ENCODE data around the gene SCART1. TPM values are rescaled to one million over a fixed set of nuclear protein-coding genes. Genes with fewer than 3 reads are reported as not detected.

Gene SCART1
- total RNA-seq, 1 experiment from 2014 or later, result 1.1 TPM

DNA sequence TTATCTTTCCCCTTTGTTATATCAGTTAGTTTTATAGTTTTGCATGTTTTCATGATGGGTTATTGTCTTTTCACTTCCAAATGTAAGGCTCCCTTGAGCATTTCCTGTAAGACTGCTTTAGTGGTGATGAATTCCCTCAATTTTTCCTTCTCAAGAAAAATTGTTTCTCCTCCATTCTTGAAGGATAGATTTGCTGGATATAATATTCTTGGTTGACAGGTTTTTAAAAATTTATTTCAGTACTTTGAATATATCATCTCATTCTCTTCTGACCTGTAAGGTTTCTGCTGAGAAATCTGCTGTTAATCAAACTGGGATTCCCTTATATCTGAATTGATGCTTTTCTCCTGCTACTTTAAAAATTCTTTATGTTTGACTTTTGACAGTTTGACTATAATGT lies 33.3 kb downstream of the SCART1 start:
- Mint-ChIP-seq H3K9me3 (peaks cover 88% of the 10 kb centered on the region), H3K4me1 (no peaks in the 10 kb centered on the region), H3K36me3 (peaks cover 71% of the 10 kb centered on the region), H3K4me3 (no peak overlapping the region), H3K27ac (no peak overlapping the region), H3K27me3 (ENCODE audit: low read depth) (no peaks in the 10 kb centered on the region; the same call in 1 of the 2 replicates)
- CTCF ChIA-PET, result no interaction called here
- ATAC-seq (no peak), DNase-seq (ENCODE audit: low spot score) (no peak)
- TF ChIP-seq ESRRA (CRISPR knock-in tag; IDR thresholded peaks at IDR 0.05; ENCODE audit: borderline replicate concordance), result no peak
- POLR2A ChIA-PET, result no interaction called here

DNA sequence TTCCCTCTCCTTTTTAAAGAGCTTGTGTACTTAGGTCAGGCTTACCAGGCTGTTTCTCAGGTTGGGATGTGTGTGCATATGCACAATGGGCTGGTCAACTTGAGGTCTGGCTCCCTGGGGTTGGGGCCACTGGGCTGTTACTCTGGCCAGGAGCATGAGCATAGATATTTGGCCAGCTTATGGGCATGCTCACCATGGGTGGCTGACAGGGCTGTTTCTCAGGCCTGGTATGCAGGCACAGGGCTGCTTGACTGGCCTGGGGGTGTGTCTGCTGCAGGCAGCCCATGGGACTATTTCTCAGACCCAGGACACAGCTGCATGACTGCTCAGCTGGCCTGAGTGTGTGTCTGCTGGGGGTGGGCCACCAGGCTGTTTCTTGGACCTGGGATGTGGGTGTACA lies 34.6 kb downstream of the SCART1 start:
- Mint-ChIP-seq H3K27me3 (ENCODE audit: low read depth) (peaks cover under 1% of the 10 kb centered on the region; the same call in 1 of the 2 replicates), H3K36me3 (peaks cover 65% of the 10 kb centered on the region), H3K4me3 (no peak overlapping the region), H3K4me1 (no peaks in the 10 kb centered on the region), H3K9me3 (peaks cover 86% of the 10 kb centered on the region), H3K27ac (no peak overlapping the region)
- ChIA-PET CTCF (no interaction called here), POLR2A (no interaction called here)
- ATAC-seq (no peak), DNase-seq (ENCODE audit: low spot score) (no peak)
- TF ChIP-seq ELF4 (CRISPR knock-in tag; IDR thresholded peaks at IDR 0.05; ENCODE audit: low read depth), result no peak
- no peak for TF ChIP-seq EMX1 (CRISPR knock-in tag; IDR thresholded peaks at IDR 0.05)
- TF ChIP-seq JUN (CRISPR knock-in tag; IDR thresholded peaks at IDR 0.05), result no peak
- TF ChIP-seq, protein P1, sequence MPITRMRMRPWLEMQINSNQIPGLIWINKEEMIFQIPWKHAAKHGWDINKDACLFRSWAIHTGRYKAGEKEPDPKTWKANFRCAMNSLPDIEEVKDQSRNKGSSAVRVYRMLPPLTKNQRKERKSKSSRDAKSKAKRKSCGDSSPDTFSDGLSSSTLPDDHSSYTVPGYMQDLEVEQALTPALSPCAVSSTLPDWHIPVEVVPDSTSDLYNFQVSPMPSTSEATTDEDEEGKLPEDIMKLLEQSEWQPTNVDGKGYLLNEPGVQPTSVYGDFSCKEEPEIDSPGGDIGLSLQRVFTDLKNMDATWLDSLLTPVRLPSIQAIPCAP (CRISPR knock-in tag; IDR thresholded peaks at IDR 0.05), result no peak
- TF ChIP-seq ESRRA (CRISPR knock-in tag; IDR thresholded peaks at IDR 0.05; ENCODE audit: borderline replicate concordance), result no peak

DNA sequence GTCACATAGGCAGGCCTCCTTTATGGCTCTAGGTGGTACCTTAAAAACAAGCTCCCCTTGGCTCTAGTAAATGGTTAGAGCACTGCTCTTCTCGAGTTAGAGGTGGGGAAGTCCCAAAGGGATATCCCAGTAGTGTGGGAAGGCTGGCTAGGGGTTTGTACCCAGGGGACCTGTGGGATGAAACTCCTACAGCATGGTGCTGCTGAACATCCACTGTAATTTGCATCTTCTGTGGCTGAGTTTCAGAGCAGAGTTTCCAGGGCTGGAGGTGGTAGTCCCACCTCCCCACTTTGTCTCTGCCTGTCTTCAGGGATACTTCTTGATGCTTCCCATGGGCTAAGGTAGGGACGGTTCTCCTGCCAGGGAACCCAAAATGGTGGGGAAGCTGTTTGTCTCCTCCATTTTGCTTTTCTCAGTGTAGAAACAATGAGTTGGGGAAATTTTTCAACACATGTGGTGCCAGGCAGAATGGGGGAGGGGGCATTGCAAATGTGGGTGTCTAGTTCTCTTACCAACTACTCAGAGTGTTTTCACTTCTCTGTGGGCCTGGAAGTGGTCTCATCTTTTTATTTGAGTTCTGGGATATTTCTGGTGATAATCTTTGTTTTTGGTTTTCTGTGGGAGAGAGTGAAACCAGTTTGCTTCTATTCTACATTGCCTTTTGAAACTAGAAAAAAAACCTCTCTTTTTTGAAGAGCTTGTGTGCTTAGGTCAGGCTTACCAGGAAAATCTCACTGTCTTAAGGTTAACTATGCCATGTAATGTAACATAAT lies 36.3 kb downstream of the SCART1 start:
- H3K4me1 Mint-ChIP-seq, result no peaks in the 10 kb centered on the region
- POLR2A ChIA-PET, result no interaction called here
- peaks cover 4% of the 10 kb centered on the region for H3K27me3 Mint-ChIP-seq (ENCODE audit: low read depth)
- peaks cover 85% of the 10 kb centered on the region for H3K9me3 Mint-ChIP-seq
- H3K36me3 Mint-ChIP-seq, result peaks cover 57% of the 10 kb centered on the region
- no peak overlapping the region for H3K27ac Mint-ChIP-seq
- no peak overlapping the region for H3K4me3 Mint-ChIP-seq
- no peak for ATAC-seq
- CTCF ChIA-PET, result no interaction called here
- DNase-seq (ENCODE audit: low spot score), result no peak
- TF ChIP-seq, protein P2, sequence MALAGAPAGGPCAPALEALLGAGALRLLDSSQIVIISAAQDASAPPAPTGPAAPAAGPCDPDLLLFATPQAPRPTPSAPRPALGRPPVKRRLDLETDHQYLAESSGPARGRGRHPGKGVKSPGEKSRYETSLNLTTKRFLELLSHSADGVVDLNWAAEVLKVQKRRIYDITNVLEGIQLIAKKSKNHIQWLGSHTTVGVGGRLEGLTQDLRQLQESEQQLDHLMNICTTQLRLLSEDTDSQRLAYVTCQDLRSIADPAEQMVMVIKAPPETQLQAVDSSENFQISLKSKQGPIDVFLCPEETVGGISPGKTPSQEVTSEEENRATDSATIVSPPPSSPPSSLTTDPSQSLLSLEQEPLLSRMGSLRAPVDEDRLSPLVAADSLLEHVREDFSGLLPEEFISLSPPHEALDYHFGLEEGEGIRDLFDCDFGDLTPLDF (CRISPR knock-in tag; IDR thresholded peaks at IDR 0.05), result no peak
- TF ChIP-seq ZNF263 (CRISPR knock-in tag; IDR thresholded peaks at IDR 0.05; ENCODE audit: low read depth), result no peak
- TF ChIP-seq TCF7 (CRISPR knock-in tag; IDR thresholded peaks at IDR 0.05; ENCODE audit: low read depth), result no peak
- TF ChIP-seq ZNF396 (CRISPR knock-in tag; IDR thresholded peaks at IDR 0.05; ENCODE audit: borderline replicate concordance), result no peak
- TF ChIP-seq GABPB1 (CRISPR knock-in tag; IDR thresholded peaks at IDR 0.05), result no peak
- TF ChIP-seq, protein P3, sequence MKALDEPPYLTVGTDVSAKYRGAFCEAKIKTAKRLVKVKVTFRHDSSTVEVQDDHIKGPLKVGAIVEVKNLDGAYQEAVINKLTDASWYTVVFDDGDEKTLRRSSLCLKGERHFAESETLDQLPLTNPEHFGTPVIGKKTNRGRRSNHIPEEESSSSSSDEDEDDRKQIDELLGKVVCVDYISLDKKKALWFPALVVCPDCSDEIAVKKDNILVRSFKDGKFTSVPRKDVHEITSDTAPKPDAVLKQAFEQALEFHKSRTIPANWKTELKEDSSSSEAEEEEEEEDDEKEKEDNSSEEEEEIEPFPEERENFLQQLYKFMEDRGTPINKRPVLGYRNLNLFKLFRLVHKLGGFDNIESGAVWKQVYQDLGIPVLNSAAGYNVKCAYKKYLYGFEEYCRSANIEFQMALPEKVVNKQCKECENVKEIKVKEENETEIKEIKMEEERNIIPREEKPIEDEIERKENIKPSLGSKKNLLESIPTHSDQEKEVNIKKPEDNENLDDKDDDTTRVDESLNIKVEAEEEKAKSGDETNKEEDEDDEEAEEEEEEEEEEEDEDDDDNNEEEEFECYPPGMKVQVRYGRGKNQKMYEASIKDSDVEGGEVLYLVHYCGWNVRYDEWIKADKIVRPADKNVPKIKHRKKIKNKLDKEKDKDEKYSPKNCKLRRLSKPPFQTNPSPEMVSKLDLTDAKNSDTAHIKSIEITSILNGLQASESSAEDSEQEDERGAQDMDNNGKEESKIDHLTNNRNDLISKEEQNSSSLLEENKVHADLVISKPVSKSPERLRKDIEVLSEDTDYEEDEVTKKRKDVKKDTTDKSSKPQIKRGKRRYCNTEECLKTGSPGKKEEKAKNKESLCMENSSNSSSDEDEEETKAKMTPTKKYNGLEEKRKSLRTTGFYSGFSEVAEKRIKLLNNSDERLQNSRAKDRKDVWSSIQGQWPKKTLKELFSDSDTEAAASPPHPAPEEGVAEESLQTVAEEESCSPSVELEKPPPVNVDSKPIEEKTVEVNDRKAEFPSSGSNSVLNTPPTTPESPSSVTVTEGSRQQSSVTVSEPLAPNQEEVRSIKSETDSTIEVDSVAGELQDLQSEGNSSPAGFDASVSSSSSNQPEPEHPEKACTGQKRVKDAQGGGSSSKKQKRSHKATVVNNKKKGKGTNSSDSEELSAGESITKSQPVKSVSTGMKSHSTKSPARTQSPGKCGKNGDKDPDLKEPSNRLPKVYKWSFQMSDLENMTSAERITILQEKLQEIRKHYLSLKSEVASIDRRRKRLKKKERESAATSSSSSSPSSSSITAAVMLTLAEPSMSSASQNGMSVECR (CRISPR knock-in tag; IDR thresholded peaks at IDR 0.05; ENCODE audit: borderline replicate concordance), result no peak
- TF ChIP-seq, protein P4, sequence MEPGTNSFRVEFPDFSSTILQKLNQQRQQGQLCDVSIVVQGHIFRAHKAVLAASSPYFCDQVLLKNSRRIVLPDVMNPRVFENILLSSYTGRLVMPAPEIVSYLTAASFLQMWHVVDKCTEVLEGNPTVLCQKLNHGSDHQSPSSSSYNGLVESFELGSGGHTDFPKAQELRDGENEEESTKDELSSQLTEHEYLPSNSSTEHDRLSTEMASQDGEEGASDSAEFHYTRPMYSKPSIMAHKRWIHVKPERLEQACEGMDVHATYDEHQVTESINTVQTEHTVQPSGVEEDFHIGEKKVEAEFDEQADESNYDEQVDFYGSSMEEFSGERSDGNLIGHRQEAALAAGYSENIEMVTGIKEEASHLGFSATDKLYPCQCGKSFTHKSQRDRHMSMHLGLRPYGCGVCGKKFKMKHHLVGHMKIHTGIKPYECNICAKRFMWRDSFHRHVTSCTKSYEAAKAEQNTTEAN (CRISPR knock-in tag; IDR thresholded peaks at IDR 0.05), result no peak
- TF ChIP-seq, protein P5, sequence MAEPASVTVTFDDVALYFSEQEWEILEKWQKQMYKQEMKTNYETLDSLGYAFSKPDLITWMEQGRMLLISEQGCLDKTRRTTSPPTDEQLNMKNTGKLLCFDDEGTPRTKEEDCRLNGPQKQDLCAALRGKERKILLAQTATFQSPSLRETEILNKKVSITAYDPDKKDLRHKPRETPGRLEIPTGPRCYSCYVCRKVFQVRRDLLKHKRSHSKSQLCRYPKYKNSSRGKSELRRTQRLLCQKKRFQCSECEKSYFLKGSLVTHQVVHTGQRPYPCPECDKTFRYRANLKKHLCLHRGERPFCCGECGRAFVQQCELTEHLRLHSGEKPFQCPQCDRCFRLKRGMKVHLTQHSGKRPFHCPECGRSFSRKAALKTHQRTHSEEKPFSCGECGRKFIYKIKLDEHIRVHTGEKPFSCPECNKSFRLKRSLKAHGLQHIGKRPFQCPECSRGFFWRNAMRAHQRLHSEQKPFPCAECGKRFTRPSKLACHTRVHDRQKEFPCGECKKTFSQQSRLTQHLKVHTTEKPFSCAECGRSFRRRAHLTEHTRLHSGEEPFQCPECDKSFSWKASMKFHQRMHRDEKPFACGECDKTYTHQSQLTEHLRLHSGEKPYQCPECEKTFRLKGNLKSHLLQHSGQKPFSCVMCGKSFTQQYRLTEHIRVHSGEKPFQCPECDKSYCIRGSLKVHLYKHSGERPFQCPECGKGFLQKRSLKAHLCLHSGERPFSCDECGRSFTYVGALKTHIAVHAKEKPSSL (CRISPR knock-in tag; conservative IDR thresholded peaks at IDR 0.05), result no peak
- TF ChIP-seq, protein P6, sequence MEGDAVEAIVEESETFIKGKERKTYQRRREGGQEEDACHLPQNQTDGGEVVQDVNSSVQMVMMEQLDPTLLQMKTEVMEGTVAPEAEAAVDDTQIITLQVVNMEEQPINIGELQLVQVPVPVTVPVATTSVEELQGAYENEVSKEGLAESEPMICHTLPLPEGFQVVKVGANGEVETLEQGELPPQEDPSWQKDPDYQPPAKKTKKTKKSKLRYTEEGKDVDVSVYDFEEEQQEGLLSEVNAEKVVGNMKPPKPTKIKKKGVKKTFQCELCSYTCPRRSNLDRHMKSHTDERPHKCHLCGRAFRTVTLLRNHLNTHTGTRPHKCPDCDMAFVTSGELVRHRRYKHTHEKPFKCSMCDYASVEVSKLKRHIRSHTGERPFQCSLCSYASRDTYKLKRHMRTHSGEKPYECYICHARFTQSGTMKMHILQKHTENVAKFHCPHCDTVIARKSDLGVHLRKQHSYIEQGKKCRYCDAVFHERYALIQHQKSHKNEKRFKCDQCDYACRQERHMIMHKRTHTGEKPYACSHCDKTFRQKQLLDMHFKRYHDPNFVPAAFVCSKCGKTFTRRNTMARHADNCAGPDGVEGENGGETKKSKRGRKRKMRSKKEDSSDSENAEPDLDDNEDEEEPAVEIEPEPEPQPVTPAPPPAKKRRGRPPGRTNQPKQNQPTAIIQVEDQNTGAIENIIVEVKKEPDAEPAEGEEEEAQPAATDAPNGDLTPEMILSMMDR (IDR thresholded peaks at IDR 0.05), result no peak
- no peak for TF ChIP-seq ATF1 (CRISPR knock-in tag; IDR thresholded peaks at IDR 0.05)
- TF ChIP-seq, protein P7, sequence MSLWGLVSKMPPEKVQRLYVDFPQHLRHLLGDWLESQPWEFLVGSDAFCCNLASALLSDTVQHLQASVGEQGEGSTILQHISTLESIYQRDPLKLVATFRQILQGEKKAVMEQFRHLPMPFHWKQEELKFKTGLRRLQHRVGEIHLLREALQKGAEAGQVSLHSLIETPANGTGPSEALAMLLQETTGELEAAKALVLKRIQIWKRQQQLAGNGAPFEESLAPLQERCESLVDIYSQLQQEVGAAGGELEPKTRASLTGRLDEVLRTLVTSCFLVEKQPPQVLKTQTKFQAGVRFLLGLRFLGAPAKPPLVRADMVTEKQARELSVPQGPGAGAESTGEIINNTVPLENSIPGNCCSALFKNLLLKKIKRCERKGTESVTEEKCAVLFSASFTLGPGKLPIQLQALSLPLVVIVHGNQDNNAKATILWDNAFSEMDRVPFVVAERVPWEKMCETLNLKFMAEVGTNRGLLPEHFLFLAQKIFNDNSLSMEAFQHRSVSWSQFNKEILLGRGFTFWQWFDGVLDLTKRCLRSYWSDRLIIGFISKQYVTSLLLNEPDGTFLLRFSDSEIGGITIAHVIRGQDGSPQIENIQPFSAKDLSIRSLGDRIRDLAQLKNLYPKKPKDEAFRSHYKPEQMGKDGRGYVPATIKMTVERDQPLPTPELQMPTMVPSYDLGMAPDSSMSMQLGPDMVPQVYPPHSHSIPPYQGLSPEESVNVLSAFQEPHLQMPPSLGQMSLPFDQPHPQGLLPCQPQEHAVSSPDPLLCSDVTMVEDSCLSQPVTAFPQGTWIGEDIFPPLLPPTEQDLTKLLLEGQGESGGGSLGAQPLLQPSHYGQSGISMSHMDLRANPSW (CRISPR knock-in tag; conservative IDR thresholded peaks at IDR 0.05; ENCODE audit: low read depth), result no peak
